Measurements from ENCODE around the gene CCDC85A. TPM values are rescaled to one million over a fixed set of nuclear protein-coding genes. Genes with fewer than 3 reads are reported as not detected.
"Not testable (repeated sequence)": the region's sequence is repeated elsewhere in the genome, so short reads cannot be mapped to it uniquely, and the experiment has no call there.

Gene CCDC85A
- 10 to 100 TPM in 2 of 4 donors, 1 to 10 TPM in 2; 4.5 to 46.0 (median 9.1) TPM for total RNA-seq

DNA sequence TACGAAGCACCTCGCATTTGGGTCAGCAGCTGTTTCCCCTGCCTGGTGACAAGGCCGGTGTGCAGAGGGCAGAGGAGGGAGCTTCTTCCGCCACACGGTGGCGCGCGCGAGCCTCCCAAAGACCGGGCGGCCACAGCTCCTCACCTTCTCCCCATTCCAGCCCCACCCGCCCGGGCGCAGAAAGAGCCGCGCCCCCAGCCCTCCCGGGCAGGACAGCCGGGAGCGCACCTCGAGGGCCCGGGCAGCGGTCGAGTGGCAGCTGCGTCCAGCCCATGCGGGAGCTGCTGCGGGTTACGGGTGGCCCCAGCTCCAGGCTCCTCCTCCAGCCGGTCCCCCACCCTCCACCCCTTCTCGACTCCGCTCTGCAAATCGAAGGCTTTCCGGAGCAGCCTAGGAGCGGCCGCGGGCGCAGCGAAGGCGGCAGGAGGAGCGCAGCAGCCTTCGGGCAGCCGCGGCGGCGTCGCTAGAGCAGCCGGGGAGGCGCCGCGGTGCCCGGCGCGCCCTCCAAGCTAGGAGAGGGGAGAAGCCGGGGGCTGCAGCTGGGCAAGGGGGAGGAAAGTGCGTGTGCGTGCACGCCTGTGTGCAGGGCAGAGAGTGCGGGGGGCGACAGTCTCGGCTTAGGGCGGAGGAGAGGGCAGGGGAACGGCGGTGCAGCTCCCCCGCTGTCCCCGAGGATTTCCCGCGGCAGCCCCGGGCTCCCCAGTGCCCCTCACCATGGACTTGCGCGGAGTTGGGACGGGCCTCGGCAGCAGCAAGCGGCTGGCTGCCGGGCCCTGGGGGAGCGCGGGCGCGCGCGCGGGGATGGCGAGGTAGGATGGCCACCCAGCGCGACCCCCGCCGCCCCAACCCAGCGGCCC, at the start of gene CCDC85A:
Gene CCDC85A (plus strand): TSS at position 348 of the 857 bp plus-strand sequence. CDS start 635 bp downstream, outside the sequence.
- ATAC-seq (ENCODE audit: low FRiP score) (peak; percentile 92), DNase-seq (ENCODE audit: low spot score) (peak; percentile 77)
- TF ChIP-seq, protein P1, sequence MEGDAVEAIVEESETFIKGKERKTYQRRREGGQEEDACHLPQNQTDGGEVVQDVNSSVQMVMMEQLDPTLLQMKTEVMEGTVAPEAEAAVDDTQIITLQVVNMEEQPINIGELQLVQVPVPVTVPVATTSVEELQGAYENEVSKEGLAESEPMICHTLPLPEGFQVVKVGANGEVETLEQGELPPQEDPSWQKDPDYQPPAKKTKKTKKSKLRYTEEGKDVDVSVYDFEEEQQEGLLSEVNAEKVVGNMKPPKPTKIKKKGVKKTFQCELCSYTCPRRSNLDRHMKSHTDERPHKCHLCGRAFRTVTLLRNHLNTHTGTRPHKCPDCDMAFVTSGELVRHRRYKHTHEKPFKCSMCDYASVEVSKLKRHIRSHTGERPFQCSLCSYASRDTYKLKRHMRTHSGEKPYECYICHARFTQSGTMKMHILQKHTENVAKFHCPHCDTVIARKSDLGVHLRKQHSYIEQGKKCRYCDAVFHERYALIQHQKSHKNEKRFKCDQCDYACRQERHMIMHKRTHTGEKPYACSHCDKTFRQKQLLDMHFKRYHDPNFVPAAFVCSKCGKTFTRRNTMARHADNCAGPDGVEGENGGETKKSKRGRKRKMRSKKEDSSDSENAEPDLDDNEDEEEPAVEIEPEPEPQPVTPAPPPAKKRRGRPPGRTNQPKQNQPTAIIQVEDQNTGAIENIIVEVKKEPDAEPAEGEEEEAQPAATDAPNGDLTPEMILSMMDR (IDR thresholded peaks at IDR 0.05), result peak in 2 of 3 donors; percentile 43 to 93

DNA sequence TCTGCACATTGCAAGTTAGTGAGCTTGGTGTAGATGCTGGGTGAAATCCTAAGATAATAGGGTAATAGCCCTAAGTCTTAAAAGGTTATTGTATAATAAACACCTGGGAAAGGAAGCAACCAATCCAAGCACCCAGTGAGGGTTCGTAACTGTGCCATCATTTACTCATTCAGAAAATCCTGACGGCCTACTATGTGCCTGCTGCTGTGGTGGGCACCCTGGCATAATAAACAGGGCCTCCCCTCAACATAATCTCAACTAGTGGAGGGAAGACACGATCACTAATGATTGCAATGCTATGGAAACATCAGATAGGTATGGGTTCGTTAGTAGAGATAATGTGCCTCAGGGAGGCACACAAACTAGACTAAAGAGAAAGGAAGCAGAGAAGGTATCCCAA, 48.9 kb upstream of the CCDC85A start:
- TF ChIP-seq, protein P1 (IDR thresholded peaks at IDR 0.05), result no peak
- ATAC-seq (ENCODE audit: low FRiP score), result no peak

DNA sequence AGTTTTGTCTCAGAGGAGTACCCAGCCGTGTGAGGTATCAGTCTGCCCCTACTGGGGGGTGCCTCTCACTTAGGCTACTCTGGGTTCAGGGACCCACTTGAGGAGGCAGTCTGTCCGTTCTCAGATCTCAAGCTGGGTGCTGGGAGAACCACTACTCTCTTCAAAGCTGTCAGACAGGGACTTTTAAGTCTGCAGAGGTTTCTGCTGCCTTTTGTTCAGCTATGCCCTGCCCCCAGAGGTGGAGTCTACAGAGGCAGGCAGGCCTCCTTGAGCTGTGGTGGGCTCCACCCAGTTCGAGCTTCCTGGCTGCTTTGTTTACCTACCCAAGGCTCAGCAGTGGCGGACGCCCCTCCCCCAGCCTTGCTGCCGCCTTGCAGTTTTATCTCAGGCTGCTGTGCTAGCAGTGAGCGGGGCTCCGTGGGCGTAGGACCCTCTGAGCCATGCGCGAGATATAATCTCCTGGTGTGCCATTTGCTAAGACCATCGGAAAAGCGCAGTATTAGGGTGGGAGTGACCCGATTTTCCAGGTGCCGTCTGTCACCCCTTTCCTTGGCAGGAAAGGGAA, 41.2 kb upstream of the CCDC85A start:
- not testable (repeated sequence) for DNase-seq (ENCODE audit: low spot score); ATAC-seq (ENCODE audit: low FRiP score)

More for the DNA sequence above, 48.9 kb upstream of the CCDC85A start:
- no peak for DNase-seq (ENCODE audit: low spot score)

GRCh38 chr2:56147907-56148306, 35.9 kb upstream of the CCDC85A start:
- TF ChIP-seq, protein P1 (IDR thresholded peaks at IDR 0.05), result no peak
- ATAC-seq (ENCODE audit: low FRiP score) (no peak), DNase-seq (ENCODE audit: low spot score) (no peak)

DNA sequence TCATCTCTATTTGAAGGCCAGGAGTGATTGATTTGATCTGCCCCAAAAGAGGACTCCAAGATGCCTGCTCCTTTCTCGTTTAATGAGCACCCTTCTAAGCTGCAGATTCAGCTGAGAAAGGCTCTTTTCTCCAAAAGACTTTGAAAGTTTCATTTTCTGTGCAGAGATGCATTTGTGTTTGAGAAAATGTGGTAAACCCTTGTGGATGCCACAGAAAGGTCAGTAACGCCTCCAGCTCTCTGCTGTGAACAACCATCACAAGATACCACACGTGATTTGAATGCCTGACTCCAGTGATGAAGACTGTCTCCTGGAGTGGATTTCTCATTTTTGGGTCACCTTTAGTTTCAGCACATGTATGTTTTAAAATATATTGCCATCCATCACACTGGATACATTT, 35.0 kb upstream of the CCDC85A start:
- no peak for ATAC-seq (ENCODE audit: low FRiP score)
- no peak for DNase-seq (ENCODE audit: low spot score)
- TF ChIP-seq, protein P1 (IDR thresholded peaks at IDR 0.05), result no peak

- no peak for ATAC-seq (ENCODE audit: low FRiP score)
- TF ChIP-seq, protein P1 (IDR thresholded peaks at IDR 0.05), result no peak
- DNase-seq (ENCODE audit: low spot score), result no peak
Measured at GRCh38 chr2:56151841-56152240, 31.9 kb upstream of the CCDC85A start.

GRCh38 chr2:56155188-56155587, 28.6 kb upstream of the CCDC85A start:
- TF ChIP-seq, protein P1 (IDR thresholded peaks at IDR 0.05), result no peak
- ATAC-seq (ENCODE audit: low FRiP score), result no peak

GRCh38 chr2:56159875-56160274, 23.9 kb upstream of the CCDC85A start:
- ATAC-seq (ENCODE audit: low FRiP score); DNase-seq (ENCODE audit: low spot score): not testable (repeated sequence)

More at GRCh38 chr2:56155188-56155587, 28.6 kb upstream of the CCDC85A start:
- no peak for DNase-seq (ENCODE audit: low spot score)

Measured in omental fat pad (tissue), 4 donors.